Measurements from ENCODE around the gene TBX2. TPM values are rescaled to one million over a fixed set of nuclear protein-coding genes. Genes with fewer than 3 reads are reported as not detected.
"Not testable (repeated sequence)": the region's sequence is repeated elsewhere in the genome, so short reads cannot be mapped to it uniquely, and the experiment has no call there.

Gene TBX2
- total RNA-seq, 6 donors from 2014 or later: 22.4 to 130 (median 92.7) TPM

DNA sequence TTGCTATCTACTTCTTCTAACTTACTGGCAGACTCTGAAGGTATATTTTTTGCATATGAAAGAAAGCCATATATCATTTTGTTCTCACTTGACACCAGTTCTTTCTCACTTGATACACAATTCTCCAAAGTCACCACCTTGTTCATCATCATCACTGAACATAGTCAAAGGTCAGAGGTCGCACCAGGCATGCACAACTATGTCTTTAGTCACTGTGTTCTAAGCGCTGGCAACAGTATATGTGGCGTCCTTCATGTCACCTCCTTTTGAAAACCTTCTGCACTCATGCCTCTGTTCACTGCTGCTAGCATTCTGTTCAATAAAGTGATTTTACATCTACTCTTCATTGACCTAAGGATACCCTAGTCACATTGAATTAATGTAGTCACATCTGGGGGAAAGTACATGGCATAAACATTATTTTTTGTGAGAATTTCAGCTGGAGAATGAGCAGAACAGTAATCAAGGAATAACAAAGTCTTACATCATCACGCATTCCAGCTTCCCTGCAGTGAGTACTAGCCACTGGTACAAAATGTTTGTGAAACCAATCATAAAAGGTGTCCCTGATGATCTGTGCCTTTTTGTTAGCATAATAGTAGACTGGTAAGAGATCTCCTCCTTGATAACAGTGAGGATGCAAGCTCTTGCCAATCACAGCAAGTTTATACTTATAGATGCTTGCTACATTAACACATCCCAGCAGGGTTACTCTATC is 32.1 kb downstream of the TBX2 start:
- Histone ChIP-seq H3K27ac (no peak overlapping the region), H3K27me3 (no peaks in the 10 kb centered on the region), H3K36me3 (no peaks in the 10 kb centered on the region), H3K4me1 (no peaks in the 10 kb centered on the region), H3K4me3 (no peak overlapping the region), H3K9me3 (peaks cover 0 to 10% (median 2%) of the 10 kb centered on the region in 4 donors)
- ATAC-seq (ENCODE audit: low FRiP score in 2 of 2) (no peak), DNase-seq (no peak)
- WGBS, 2 donors: 73 to 78% methylated on average over 4 of the region's 4 CpGs
- TF ChIP-seq POLR2A (IDR thresholded peaks at IDR 0.05): no peak
- TF ChIP-seq, protein P1, sequence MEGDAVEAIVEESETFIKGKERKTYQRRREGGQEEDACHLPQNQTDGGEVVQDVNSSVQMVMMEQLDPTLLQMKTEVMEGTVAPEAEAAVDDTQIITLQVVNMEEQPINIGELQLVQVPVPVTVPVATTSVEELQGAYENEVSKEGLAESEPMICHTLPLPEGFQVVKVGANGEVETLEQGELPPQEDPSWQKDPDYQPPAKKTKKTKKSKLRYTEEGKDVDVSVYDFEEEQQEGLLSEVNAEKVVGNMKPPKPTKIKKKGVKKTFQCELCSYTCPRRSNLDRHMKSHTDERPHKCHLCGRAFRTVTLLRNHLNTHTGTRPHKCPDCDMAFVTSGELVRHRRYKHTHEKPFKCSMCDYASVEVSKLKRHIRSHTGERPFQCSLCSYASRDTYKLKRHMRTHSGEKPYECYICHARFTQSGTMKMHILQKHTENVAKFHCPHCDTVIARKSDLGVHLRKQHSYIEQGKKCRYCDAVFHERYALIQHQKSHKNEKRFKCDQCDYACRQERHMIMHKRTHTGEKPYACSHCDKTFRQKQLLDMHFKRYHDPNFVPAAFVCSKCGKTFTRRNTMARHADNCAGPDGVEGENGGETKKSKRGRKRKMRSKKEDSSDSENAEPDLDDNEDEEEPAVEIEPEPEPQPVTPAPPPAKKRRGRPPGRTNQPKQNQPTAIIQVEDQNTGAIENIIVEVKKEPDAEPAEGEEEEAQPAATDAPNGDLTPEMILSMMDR (IDR thresholded peaks at IDR 0.05): no peak
- TF ChIP-seq POLR2AphosphoS5 (IDR thresholded peaks at IDR 0.05): no peak
- TF ChIP-seq EP300 (IDR thresholded peaks at IDR 0.05): no peak

DNA sequence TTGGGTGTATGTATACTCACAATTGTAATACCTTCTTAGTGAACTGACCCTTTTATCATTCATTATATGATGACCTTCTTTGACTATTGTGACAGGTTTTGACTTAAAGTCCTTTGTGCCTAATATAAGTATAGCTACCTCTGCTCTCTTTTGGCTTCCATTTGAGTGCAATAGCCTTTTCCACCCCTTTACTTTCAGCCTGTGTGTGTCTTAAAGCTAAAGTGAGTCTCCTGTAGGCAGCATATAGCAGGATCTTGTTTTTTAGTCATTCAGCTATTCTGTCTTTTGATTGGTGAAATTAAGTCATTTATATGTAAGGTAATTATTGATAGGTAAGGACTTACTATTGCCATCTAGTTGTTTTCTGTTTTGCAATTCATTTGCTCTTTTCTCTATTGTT is 36.6 kb downstream of the TBX2 start:
- Histone ChIP-seq H3K27ac (no peak overlapping the region), H3K4me3 (no peak overlapping the region), H3K36me3 (no peaks in the 10 kb centered on the region), H3K9me3 (peaks cover 0 to 10% (median 5%) of the 10 kb centered on the region in 4 donors), H3K4me1 (no peaks in the 10 kb centered on the region), H3K27me3 (no peaks in the 10 kb centered on the region)
- ATAC-seq (ENCODE audit: low FRiP score in 2 of 2) (no peak), DNase-seq (no peak)
- no peak for TF ChIP-seq EP300 (IDR thresholded peaks at IDR 0.05)

DNA sequence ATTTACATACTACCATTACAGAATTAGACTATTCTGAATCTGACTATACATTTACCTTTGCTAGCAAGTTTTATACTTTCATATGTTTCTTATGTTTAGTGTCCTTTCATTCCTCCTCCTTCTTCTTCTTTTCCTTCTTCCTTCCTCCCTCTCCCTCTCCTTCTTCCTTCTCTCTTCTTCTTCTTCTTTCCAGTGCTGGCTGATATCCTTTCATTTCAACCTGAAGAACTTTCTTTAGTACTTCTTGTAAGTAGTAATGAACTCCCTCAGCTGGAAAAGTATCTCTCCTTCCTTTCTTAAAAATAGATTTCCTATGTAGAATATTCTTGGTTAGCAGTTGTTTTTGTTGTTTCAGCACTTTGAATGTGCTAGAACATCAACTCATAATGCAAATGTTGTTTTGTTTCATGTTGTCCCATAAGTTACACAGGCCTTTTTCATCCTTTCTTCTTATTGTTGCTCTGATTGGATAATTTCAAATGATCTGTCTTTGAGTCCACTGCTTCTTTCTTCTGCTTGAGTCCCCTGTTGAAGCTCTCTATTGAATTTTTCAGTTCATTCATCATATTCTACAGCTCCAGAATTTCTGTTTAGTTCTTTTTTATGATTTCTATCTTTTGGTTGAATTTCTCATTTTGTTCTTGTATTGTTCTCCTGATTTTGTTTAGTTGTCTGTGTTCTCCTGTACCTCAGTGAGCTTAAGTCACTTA is 37.5 kb downstream of the TBX2 start:
- Histone ChIP-seq H3K9me3 (peaks cover 0 to 10% (median 5%) of the 10 kb centered on the region in 4 donors), H3K36me3 (no peaks in the 10 kb centered on the region), H3K27me3 (no peaks in the 10 kb centered on the region), H3K4me3 (no peak overlapping the region), H3K4me1 (no peaks in the 10 kb centered on the region), H3K27ac (no peak overlapping the region)
- ATAC-seq (ENCODE audit: low FRiP score in 2 of 2) (no peak), DNase-seq (no peak)
- no peak for TF ChIP-seq POLR2A (IDR thresholded peaks at IDR 0.05)
- TF ChIP-seq POLR2AphosphoS5 (IDR thresholded peaks at IDR 0.05): no peak
- TF ChIP-seq, protein P1 (IDR thresholded peaks at IDR 0.05): no peak
- TF ChIP-seq EP300 (IDR thresholded peaks at IDR 0.05): no peak

DNA sequence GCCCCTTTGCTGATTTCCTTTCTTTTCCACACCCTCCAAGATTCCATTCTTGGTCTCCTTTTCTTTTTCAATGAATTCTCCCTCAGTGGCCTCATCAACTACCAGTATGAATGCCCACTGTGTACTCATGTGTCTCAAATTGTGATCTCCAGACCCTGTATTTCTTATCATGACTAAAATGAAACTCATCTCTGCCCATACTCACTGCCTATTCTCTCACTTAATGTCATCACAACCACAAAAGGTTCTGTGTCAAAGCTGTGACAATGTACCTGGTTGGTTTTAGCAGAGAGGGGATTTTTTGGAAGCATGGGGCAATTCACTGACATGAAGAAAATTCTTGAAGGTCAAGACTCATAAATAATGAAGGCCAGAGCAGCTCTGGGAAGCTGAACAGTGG is 41.1 kb downstream of the TBX2 start:
- H3K27me3 ChIP-seq: no peaks in the 10 kb centered on the region
- TF ChIP-seq POLR2AphosphoS5 (IDR thresholded peaks at IDR 0.05) (no peak), EP300 (IDR thresholded peaks at IDR 0.05) (no peak), POLR2A (IDR thresholded peaks at IDR 0.05) (no peak)
- TF ChIP-seq, protein P1 (IDR thresholded peaks at IDR 0.05): no peak
- no peaks in the 10 kb centered on the region for H3K36me3 ChIP-seq
- no peak for DNase-seq
- H3K4me1 ChIP-seq: no peaks in the 10 kb centered on the region
- H3K27ac ChIP-seq: no peak overlapping the region
- ATAC-seq (ENCODE audit: low FRiP score in 2 of 2): no peak
- peaks cover 0 to 9% (median 4%) of the 10 kb centered on the region in 4 donors for H3K9me3 ChIP-seq
- H3K4me3 ChIP-seq: no peak overlapping the region

DNA sequence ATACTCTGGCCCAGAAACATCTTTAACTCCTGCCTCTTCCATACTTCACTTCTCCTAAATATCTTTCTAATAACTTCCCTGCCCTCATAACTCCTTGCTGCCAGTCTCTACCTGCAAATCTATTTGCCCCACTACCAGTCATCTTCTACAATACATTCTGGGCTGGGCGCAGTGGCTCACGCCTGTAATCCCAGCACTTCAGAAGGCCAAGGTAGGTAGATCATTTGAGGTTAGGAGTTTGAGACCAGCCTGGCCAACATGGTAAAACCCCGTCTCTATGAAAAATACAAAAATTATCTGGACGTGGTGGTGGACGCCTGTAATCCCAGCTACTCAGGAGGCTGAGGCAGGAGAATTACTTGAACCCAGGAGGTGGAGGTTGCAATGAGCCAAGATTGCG is 41.9 kb downstream of the TBX2 start:
- WGBS, 2 donors: 95 to 98% methylated on average over 6 of the region's 6 CpGs
- ATAC-seq (ENCODE audit: low FRiP score in 2 of 2); DNase-seq; H3K27me3 ChIP-seq; H3K9me3 ChIP-seq; H3K4me3 ChIP-seq; H3K4me1 ChIP-seq; H3K27ac ChIP-seq; H3K36me3 ChIP-seq: not testable (repeated sequence)
